ENCODE results near the gene KIRREL3. TPM values are rescaled to one million over a fixed set of nuclear protein-coding genes. Genes with fewer than 3 reads are reported as not detected.

Gene KIRREL3
- total RNA-seq, 4 donors from 2014 or later, result 0.19 TPM; not detected in 3

GRCh38 chr11:127039591-127039990 lies 39.0 kb upstream of the KIRREL3 start:
- intact Hi-C loops (cut with DNase I), result no loop called here
- DNase-seq, result no peak
- Histone ChIP-seq H3K27ac (no peak overlapping the region), H3K27me3 (peaks cover 0 to 5% (median 0%) of the 10 kb centered on the region in 4 donors), H3K4me3 (no peak overlapping the region), H3K36me3 (no peaks in the 10 kb centered on the region), H3K9me3 (no peaks in the 10 kb centered on the region), H3K4me1 (no peaks in the 10 kb centered on the region)
- TF ChIP-seq POLR2A (IDR thresholded peaks at IDR 0.05) (no peak), CTCF (IDR thresholded peaks at IDR 0.05) (no peak)
- WGBS, 2 donors, result 15 to 38% methylated on average over 2 of the region's 2 CpGs

- no peak for DNase-seq
- H3K27me3 ChIP-seq, result peaks cover 0 to 5% (median 0%) of the 10 kb centered on the region in 4 donors
- no peaks in the 10 kb centered on the region for H3K4me1 ChIP-seq
- 47 to 51% methylated on average over 4 of the region's 4 CpGs for WGBS, 2 donors
- no peak overlapping the region for H3K27ac ChIP-seq
- no peak overlapping the region for H3K4me3 ChIP-seq
- no peaks in the 10 kb centered on the region for H3K9me3 ChIP-seq
- TF ChIP-seq CTCF (IDR thresholded peaks at IDR 0.05), result no peak
- TF ChIP-seq POLR2A (IDR thresholded peaks at IDR 0.05), result no peak
- intact Hi-C loops (cut with DNase I), result no loop called here
- H3K36me3 ChIP-seq, result no peaks in the 10 kb centered on the region
Measured at GRCh38 chr11:127037596-127037995, 37.0 kb upstream of the KIRREL3 start.

GRCh38 chr11:127037001-127037400 lies 36.4 kb upstream of the KIRREL3 start:
- Histone ChIP-seq H3K4me1 (no peaks in the 10 kb centered on the region), H3K4me3 (no peak overlapping the region), H3K36me3 (no peaks in the 10 kb centered on the region), H3K9me3 (no peaks in the 10 kb centered on the region), H3K27ac (no peak overlapping the region), H3K27me3 (peaks cover 0 to 5% (median 0%) of the 10 kb centered on the region in 4 donors)
- TF ChIP-seq CTCF (IDR thresholded peaks at IDR 0.05) (no peak), POLR2A (IDR thresholded peaks at IDR 0.05) (no peak)
- intact Hi-C loops (cut with DNase I), result no loop called here
- 100% methylated on average over 1 of the region's 1 CpG for WGBS, 2 donors
- no peak for DNase-seq

GRCh38 chr11:127035824-127036223 lies 35.3 kb upstream of the KIRREL3 start:
- Histone ChIP-seq H3K27ac (no peak overlapping the region), H3K9me3 (no peaks in the 10 kb centered on the region), H3K4me1 (no peaks in the 10 kb centered on the region), H3K4me3 (no peak overlapping the region), H3K36me3 (no peaks in the 10 kb centered on the region), H3K27me3 (peaks cover 0 to 5% (median 0%) of the 10 kb centered on the region in 4 donors)
- WGBS, 2 donors, result 69 to 75% methylated on average over 2 to 3 of the region's 3 CpGs
- DNase-seq, result no peak
- intact Hi-C loops (cut with DNase I), result no loop called here
- TF ChIP-seq POLR2A (IDR thresholded peaks at IDR 0.05) (no peak), CTCF (IDR thresholded peaks at IDR 0.05) (no peak)

- intact Hi-C loops (cut with DNase I), result no loop called here
- Histone ChIP-seq H3K4me1 (no peaks in the 10 kb centered on the region), H3K27ac (no peak overlapping the region), H3K4me3 (no peak overlapping the region), H3K36me3 (no peaks in the 10 kb centered on the region), H3K27me3 (peaks cover 0 to 5% (median 0%) of the 10 kb centered on the region in 4 donors), H3K9me3 (no peaks in the 10 kb centered on the region)
- TF ChIP-seq CTCF (IDR thresholded peaks at IDR 0.05) (no peak), POLR2A (IDR thresholded peaks at IDR 0.05) (no peak)
- no peak for DNase-seq
Measured at GRCh38 chr11:127034973-127035372, 34.4 kb upstream of the KIRREL3 start.

All from esophagus squamous epithelium (tissue), 5 donors.